CD4-positive, alpha-beta T cell (primary cell): ENCODE measurements around the gene ERAL1. TPM values are rescaled to one million over a fixed set of nuclear protein-coding genes. Genes with fewer than 3 reads are reported as not detected.
"Not testable (repeated sequence)": the region's sequence is repeated elsewhere in the genome, so short reads cannot be mapped to it uniquely, and the experiment has no call there.

Experiments used
- ATAC-seq: fragments of 200-7000 bp; cut with Tn5 transposase; one replicate; pipeline ENCODE4 v1.10.0; 2022; ENCODE audit warnings: mild to moderate bottlenecking; ENCODE audit not compliant: poor library complexity
- CTCF ChIA-PET: fragments of 350-600 bp; sonication (Branson Sonifier 250); formaldehyde crosslinking; loops from one replicate; lab custom pipeline; 2021; ENCODE audit warnings: antibody characterized with exemption, inconsistent platforms; lab: Charles Lee
- POLR2A ChIA-PET: fragments of 350-600 bp; sonication (Branson Sonifier 250); formaldehyde crosslinking; loops from one replicate; lab custom pipeline; 2021; ENCODE audit warnings: antibody characterized with exemption, inconsistent platforms; lab: Charles Lee
- DNase-seq, 14 experiments: peaks; one replicate each; pipeline ENCODE4 v3.0.0-alpha.2; 2013 to 2020; ENCODE audit warnings: mixed read lengths in 2 of 14
- H3K27ac ChIP-seq, 2 donors: one replicate each; pipeline versions ENCODE4 v1.5.1 to v1.7.0; 2013; ENCODE audit warnings: low read length in 2 of 2, low read depth in 1 of 2, mild to moderate bottlenecking in 1 of 2
- H3K27me3 ChIP-seq, 2 experiments: 1 replicate in 1 of 2; 2 replicates in 1 of 2; pipeline versions ENCODE4 v1.6.1 to v1.7.0; 2013; ENCODE audit warnings: low read length in 2 of 2, control low read depth in 1 of 2, mild to moderate bottlenecking in 1 of 2, moderate library complexity in 1 of 2; ENCODE audit not compliant: insufficient read depth in 2 of 2, control insufficient read depth in 1 of 2
- H3K36me3 ChIP-seq: one replicate; pipeline ENCODE4 v1.6.1; 2013; ENCODE audit warnings: low read length, control low read depth; ENCODE audit not compliant: insufficient read depth
- H3K4me1 ChIP-seq: one replicate; pipeline ENCODE4 v1.6.1; 2013; ENCODE audit warnings: low read length, control low read depth; ENCODE audit not compliant: insufficient read depth
- H3K4me3 ChIP-seq: one replicate; pipeline ENCODE4 v1.5.1; 2013; ENCODE audit warnings: mild to moderate bottlenecking, low read length, moderate library complexity
- H3K9me3 ChIP-seq, 2 experiments: 1 replicate in 1 of 2; 2 replicates in 1 of 2; pipeline versions ENCODE4 v1.6.1 to v1.7.0; 2013; ENCODE audit warnings: low read length in 2 of 2, mild to moderate bottlenecking in 2 of 2, control low read depth in 1 of 2, moderate library complexity in 1 of 2; ENCODE audit not compliant: control insufficient read depth in 1 of 2, insufficient read depth in 1 of 2
- H3K27ac Mint-ChIP-seq: one replicate; pipeline ENCODE4 v1.8.0; 2020; ENCODE audit warnings: mixed read lengths
- H3K27me3 Mint-ChIP-seq: one replicate; pipeline ENCODE4 v1.8.0; 2021; ENCODE audit warnings: mixed read lengths
- H3K36me3 Mint-ChIP-seq: one replicate; pipeline ENCODE4 v1.8.0; 2021; ENCODE audit warnings: low read depth, mixed read lengths
- H3K4me1 Mint-ChIP-seq: one replicate; pipeline ENCODE4 v1.8.0; 2021; ENCODE audit warnings: low read depth, mixed read lengths
- H3K4me3 Mint-ChIP-seq: one replicate; pipeline ENCODE4 v1.8.0; 2020; ENCODE audit warnings: mild to moderate bottlenecking, mixed read lengths
- H3K9me3 Mint-ChIP-seq: one replicate; pipeline ENCODE4 v1.8.0; 2020; ENCODE audit warnings: mixed read lengths
- CTCF ChIP-seq: fragments of 200-600 bp; IDR thresholded peaks from one replicate; pipeline ENCODE4 v1.8.0; 2022; ENCODE audit warnings: antibody characterized with exemption, mild to moderate bottlenecking
- intact Hi-C, 2 experiments: fragments of 100-400 bp; cut with DNase I in 1 of 2; cut with micrococcal nuclease in 1 of 2; formaldehyde crosslinking; loops; one replicate each; pipeline versions ENCODE4 v1.15.1 to v1.9.0; 2023 to 2025; cut with DNase I, micrococcal nuclease
- total RNA-seq, 174 experiments: library from RNA in 2 of 174; stranded (reverse) in 2 of 174; gene quantifications; one replicate each; pipeline ENCODE4 v1.2.3 and lab custom pipeline; 2021 to 2026

ERAL1 gene
- total RNA-seq, 2 experiments from 2014 or later = 15.6 to 16.8 TPM

GRCh38 chr17:28848667-28849066, 6.1 kb upstream of the ERAL1 start:
- not testable (repeated sequence) for H3K27me3 ChIP-seq, H3K27me3 Mint-ChIP-seq, H3K27ac Mint-ChIP-seq, H3K9me3 Mint-ChIP-seq, H3K4me3 ChIP-seq, H3K27ac ChIP-seq, H3K4me1 ChIP-seq, H3K36me3 ChIP-seq, H3K4me1 Mint-ChIP-seq, H3K9me3 ChIP-seq, H3K36me3 Mint-ChIP-seq
- POLR2A ChIA-PET = interaction anchor here (0.6 kb wide), 1 partner anchor 92 kb away, joined by 3 read pairs; no protein-coding TSS in a partner anchor
- intact Hi-C loops = loop anchor here in 1 of 2 experiments (10.0 kb wide), 1 partner anchor 514 kb away; the partner anchor contains the start of genes IFT20 and TNFAIP1
- peak; percentile 34 to 75 (median 46) for DNase-seq
- CTCF ChIA-PET = interaction anchor here (0.6 to 1.8 kb wide), 8 partner anchors 11 to 188 kb away, joined by 3 to 7 read pairs (median 4); no protein-coding TSS in a partner anchor
- peak overlapping the region; percentile 15 for H3K4me3 Mint-ChIP-seq
- TF ChIP-seq CTCF = peak; percentile 37
- ATAC-seq = peak; percentile 59

- no peak overlapping the region for H3K4me3 Mint-ChIP-seq
- intact Hi-C loops = loop anchor here in 1 of 2 experiments (10.0 kb wide), 1 partner anchor 514 kb away; the partner anchor contains the start of genes IFT20 and TNFAIP1
- POLR2A ChIA-PET = interaction anchor here (0.6 kb wide), 1 partner anchor 92 kb away, joined by 3 read pairs; no protein-coding TSS in a partner anchor
- Histone ChIP-seq H3K27ac (no peak overlapping the region), H3K27me3 (no peaks in the 10 kb centered on the region), H3K4me3 (no peak overlapping the region), H3K9me3 (no peaks in the 10 kb centered on the region), H3K4me1 (peaks cover 4% of the 10 kb centered on the region), H3K36me3 (no peaks in the 10 kb centered on the region)
- no peak for TF ChIP-seq CTCF
- DNase-seq (peak in 1 of 14 experiments; percentile 8), ATAC-seq (peak; percentile 56)
- CTCF ChIA-PET = interaction anchor here (0.6 to 1.8 kb wide), 8 partner anchors 10 to 189 kb away, joined by 3 to 7 read pairs (median 4); no protein-coding TSS in a partner anchor
- H3K27me3 Mint-ChIP-seq = no peaks in the 10 kb centered on the region
- H3K9me3 Mint-ChIP-seq = no peaks in the 10 kb centered on the region
- H3K4me1 Mint-ChIP-seq = peaks cover 2% of the 10 kb centered on the region
- no peaks in the 10 kb centered on the region for H3K36me3 Mint-ChIP-seq
- no peak overlapping the region for H3K27ac Mint-ChIP-seq
These were observed 5.5 kb upstream of the ERAL1 start for GRCh38 chr17:28849281-28849680.

GRCh38 chr17:28853295-28853694, 1.5 kb upstream of the ERAL1 start:
- H3K9me3 Mint-ChIP-seq = no peaks in the 10 kb centered on the region
- DNase-seq (no peak), ATAC-seq (no peak)
- ChIA-PET POLR2A (interaction anchor here (0.8 to 1.4 kb wide), 2 partner anchors 18 to 49 kb away, joined by 3 to 4 read pairs; partner anchors contain the start of gene DHRS13), CTCF (interaction anchor here (1.1 kb wide), 1 partner anchor 90 kb away, joined by 10 read pairs; no protein-coding TSS in a partner anchor)
- Histone ChIP-seq H3K9me3 (no peaks in the 10 kb centered on the region), H3K36me3 (peaks cover 8% of the 10 kb centered on the region), H3K4me1 (peaks cover 15% of the 10 kb centered on the region), H3K27ac (no peak overlapping the region), H3K27me3 (no peaks in the 10 kb centered on the region), H3K4me3 (no peak overlapping the region)
- peak overlapping the region; percentile 68 for H3K4me3 Mint-ChIP-seq
- no peaks in the 10 kb centered on the region for H3K27me3 Mint-ChIP-seq
- intact Hi-C loops = no loop called here
- H3K4me1 Mint-ChIP-seq = peaks cover 18% of the 10 kb centered on the region
- peaks cover 19% of the 10 kb centered on the region for H3K36me3 Mint-ChIP-seq
- TF ChIP-seq CTCF = no peak
- no peak overlapping the region for H3K27ac Mint-ChIP-seq
